Activated T-helper 1 cell treated with anti-CD3 and anti-CD28 coated beads, Interleukin-12 subunit alpha, Interleukin-12 subunit beta, Interleukin-2, Interleukin-4 antibody, amounts not matched to agents 30 ng/mL and 10 ng/mL and 1 ng/mL, durations not matched to agents 14 hours and 24 hours and 36 hours (primary cell): ENCODE results near the gene CNDP1. TPM values are rescaled to one million over a fixed set of nuclear protein-coding genes. Genes with fewer than 3 reads are reported as not detected.

ENCODE experiments used
- DNase-seq: peaks from one replicate; pipeline ENCODE4 v3.0.0; 2021; ENCODE audit warnings: low spot score
- H3K27ac Mint-ChIP-seq: one replicate; pipeline ENCODE4 v1.8.0; 2021; ENCODE audit warnings: mild to moderate bottlenecking, mixed read lengths
- H3K27me3 Mint-ChIP-seq: one replicate; pipeline ENCODE4 v1.8.0; 2022; ENCODE audit warnings: mild to moderate bottlenecking, moderate library complexity, mixed read lengths; ENCODE audit not compliant: insufficient read depth
- H3K36me3 Mint-ChIP-seq: one replicate; pipeline ENCODE4 v1.8.0; 2021; ENCODE audit warnings: low read depth, mixed read lengths
- H3K4me1 Mint-ChIP-seq: one replicate; pipeline ENCODE4 v1.8.0; 2021; ENCODE audit warnings: low read depth, mixed read lengths
- H3K4me3 Mint-ChIP-seq: one replicate; pipeline ENCODE4 v1.8.0; 2021; ENCODE audit warnings: mild to moderate bottlenecking, moderate library complexity, mixed read lengths
- H3K9me3 Mint-ChIP-seq: one replicate; pipeline ENCODE4 v1.8.0; 2021; ENCODE audit warnings: mixed read lengths
- intact Hi-C: fragments of 100-400 bp; cut with micrococcal nuclease; formaldehyde crosslinking; loops from one replicate; pipeline ENCODE4 v1.15.1; 2024
- total RNA-seq: library from RNA; stranded (reverse); gene quantifications from 2 replicates; pipeline ENCODE4 v1.2.3, GENCODE V29; 2022

Gene CNDP1
- total RNA-seq, 1 donor from 2014 or later: not detected

DNA sequence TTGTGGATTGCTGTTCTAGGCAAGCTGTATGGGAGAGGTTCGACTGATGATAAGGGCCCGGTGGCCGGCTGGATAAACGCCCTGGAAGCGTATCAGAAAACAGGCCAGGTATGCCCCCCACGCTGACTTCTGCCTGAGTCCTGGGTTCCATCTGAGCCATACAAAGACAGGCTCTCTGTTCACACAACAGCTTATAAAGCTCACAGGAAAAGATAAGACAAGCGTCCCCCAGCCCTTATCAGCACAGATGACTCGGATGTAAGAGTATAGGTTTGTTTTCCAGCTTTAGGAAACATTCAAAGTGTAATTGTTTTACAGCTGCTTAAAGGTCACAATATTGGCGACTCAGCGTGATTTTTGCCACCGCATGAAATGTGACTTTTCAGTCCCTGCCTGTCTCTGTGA, 25.5 kb upstream of the CNDP1 start:
- Mint-ChIP-seq H3K27ac (no peak overlapping the region), H3K9me3 (no peaks in the 10 kb centered on the region), H3K4me1 (peaks cover 12% of the 10 kb centered on the region), H3K4me3 (no peak overlapping the region), H3K27me3 (no peaks in the 10 kb centered on the region), H3K36me3 (peaks cover 55% of the 10 kb centered on the region)
- no peak for DNase-seq
- intact Hi-C loops: no loop called here

DNA sequence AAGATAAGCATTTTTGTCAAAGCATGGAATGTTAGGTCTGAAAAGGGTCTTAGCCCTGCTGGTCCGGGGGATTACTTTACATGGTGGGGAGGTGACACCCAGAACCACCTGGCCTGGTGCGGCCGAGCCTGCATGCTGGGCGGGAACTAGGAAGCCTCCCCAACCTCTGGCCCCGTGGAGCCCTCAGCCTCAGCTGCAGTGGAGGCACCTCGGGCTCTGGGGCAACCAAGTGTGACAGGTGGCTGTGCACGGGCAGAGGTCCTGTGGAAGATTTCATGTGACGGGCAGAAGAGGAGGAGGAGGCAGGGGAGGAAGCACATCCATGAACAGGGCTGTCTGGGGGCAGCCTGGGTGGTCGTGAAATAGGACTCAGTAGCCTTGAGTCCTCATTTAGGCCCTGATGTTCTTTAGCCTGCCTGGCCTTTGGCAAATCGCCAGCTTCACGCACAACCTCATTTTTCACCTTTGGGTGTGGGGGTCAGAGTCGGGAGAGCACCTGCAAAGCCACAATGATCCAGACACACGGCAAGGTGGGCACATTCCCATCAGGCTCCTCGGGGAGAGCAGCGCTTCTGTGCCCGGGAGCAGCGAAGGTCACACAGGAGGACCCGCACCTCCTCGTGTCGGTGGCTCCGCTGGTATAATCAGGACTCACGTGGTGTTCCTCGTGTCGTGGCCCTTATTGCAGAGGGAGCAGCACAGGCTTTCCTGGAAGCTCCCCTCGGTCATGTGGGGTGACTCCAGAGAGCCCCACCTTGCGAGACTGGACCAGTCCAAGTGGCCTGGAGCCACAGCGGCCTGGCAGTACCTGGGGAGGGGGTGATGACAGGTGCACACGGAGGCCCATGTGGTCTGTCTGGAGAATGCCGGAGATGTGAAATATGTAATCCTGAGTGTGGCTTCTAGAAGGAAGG, 24.2 kb upstream of the CNDP1 start:
- H3K36me3 Mint-ChIP-seq: peaks cover 60% of the 10 kb centered on the region
- H3K27ac Mint-ChIP-seq: no peak overlapping the region
- no peak for DNase-seq
- no peaks in the 10 kb centered on the region for H3K9me3 Mint-ChIP-seq
- H3K27me3 Mint-ChIP-seq: no peaks in the 10 kb centered on the region
- intact Hi-C loops: no loop called here
- H3K4me3 Mint-ChIP-seq: no peak overlapping the region
- peaks cover 20% of the 10 kb centered on the region for H3K4me1 Mint-ChIP-seq

DNA sequence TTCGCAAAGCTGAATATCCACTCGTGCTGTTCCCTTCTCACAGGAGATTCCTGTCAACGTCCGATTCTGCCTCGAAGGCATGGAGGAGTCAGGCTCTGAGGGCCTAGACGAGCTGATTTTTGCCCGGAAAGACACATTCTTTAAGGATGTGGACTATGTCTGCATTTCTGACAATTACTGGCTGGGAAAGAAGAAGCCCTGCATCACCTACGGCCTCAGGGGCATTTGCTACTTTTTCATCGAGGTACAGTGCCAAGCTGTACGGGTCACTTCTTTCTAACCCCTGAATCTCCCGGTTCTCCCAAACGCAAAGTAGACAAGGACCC, 23.6 kb upstream of the CNDP1 start:
- H3K36me3 Mint-ChIP-seq: peaks cover 57% of the 10 kb centered on the region
- H3K9me3 Mint-ChIP-seq: no peaks in the 10 kb centered on the region
- H3K4me1 Mint-ChIP-seq: peaks cover 20% of the 10 kb centered on the region
- H3K27ac Mint-ChIP-seq: no peak overlapping the region
- intact Hi-C loops: no loop called here
- no peak overlapping the region for H3K4me3 Mint-ChIP-seq
- DNase-seq: no peak
- H3K27me3 Mint-ChIP-seq: no peaks in the 10 kb centered on the region

- peaks cover 56% of the 10 kb centered on the region for H3K36me3 Mint-ChIP-seq
- intact Hi-C loops: no loop called here
- peaks cover 14% of the 10 kb centered on the region for H3K4me1 Mint-ChIP-seq
- no peak overlapping the region for H3K4me3 Mint-ChIP-seq
- no peak overlapping the region for H3K27ac Mint-ChIP-seq
- no peaks in the 10 kb centered on the region for H3K9me3 Mint-ChIP-seq
- no peak for DNase-seq
- no peaks in the 10 kb centered on the region for H3K27me3 Mint-ChIP-seq
These were observed 22.5 kb upstream of the CNDP1 start for GRCh38 chr18:74511823-74512222.

DNA sequence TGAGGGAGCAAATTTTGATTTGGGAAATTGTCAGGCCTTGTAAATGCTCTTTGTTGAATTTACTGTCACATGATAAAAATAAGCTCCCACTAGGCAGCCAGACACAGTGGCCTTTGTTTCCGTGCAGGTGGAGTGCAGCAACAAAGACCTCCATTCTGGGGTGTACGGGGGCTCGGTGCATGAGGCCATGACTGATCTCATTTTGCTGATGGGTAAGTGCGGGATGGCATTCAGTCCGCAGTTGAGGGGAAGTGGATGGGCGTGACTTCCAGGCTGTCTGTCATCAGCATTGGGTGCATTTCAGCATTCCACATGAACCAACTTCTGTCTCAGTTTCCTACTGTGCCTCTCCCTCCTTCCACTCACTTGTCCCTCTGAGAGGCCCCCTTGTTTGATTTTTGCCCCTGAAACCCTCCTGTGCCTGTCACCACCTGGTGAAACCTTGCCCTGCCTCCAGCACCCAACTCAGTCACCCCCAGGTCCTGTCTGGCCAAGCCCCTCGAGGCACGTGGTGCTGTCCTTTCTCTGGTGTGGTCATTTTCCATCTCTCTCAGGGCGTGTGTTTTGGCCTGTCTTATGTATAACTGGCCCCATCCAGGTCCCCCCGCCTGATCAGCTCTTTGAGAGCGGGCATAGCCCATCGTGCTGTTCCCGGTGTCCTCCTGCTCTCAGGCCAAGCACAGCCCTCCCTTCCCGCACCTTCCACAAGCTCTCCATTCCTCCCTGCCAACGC, 21.8 kb upstream of the CNDP1 start:
- Mint-ChIP-seq H3K4me1 (peaks cover 8% of the 10 kb centered on the region), H3K9me3 (no peaks in the 10 kb centered on the region), H3K27ac (no peak overlapping the region), H3K4me3 (no peak overlapping the region), H3K36me3 (peaks cover 54% of the 10 kb centered on the region), H3K27me3 (no peaks in the 10 kb centered on the region)
- no peak for DNase-seq
- intact Hi-C loops: no loop called here

DNA sequence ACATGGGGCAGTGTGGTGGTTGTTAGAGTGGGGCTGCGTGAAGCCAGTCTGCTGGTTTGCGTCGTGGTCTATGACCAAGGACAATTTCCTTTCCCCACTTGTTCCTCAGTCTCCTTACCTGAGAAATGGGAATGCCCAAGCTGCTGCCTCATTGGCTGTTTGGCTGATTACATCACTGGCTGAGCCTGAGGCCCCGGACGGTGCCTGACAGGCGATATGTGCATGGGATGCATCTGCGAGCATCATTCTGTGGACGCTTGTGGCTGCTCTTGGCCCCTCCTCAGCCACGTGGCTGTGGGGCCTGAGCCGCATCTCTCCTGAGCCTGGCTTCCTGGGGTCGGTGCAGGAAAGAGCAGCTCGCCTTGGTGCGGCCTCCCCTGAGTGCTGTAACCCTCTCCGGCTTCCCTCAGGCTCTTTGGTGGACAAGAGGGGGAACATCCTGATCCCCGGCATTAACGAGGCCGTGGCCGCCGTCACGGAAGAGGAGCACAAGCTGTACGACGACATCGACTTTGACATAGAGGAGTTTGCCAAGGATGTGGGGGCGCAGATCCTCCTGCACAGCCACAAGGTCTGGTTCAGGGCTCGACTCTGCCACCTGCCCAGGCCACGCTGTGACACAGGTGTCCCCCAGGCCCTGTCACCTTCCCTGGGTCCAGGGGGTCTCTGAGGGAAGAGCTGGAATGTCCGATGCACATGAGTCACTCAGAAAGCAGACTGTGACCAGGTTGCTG, 21.0 kb upstream of the CNDP1 start:
- intact Hi-C loops: no loop called here
- Mint-ChIP-seq H3K4me1 (peaks cover 8% of the 10 kb centered on the region), H3K9me3 (no peaks in the 10 kb centered on the region), H3K36me3 (peaks cover 49% of the 10 kb centered on the region), H3K4me3 (no peak overlapping the region), H3K27ac (no peak overlapping the region), H3K27me3 (no peaks in the 10 kb centered on the region)
- DNase-seq: no peak

DNA sequence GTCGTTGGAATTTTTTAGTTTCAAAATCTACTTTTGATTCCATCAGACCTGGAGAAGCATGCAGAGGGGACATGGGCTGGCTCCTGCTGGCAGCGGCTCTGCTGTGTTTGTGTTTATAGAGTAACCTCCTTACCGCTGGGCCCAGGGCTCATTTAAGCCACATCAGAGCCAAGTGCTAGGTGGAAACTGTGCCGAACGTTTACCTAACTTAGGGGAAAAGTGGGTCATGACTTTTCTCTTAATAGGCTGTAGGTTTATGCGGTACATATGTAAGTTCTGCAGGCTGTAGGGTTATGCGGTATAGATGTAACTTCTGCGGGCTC, 20.5 kb upstream of the CNDP1 start:
- intact Hi-C loops: no loop called here
- Mint-ChIP-seq H3K9me3 (no peaks in the 10 kb centered on the region), H3K27me3 (no peaks in the 10 kb centered on the region), H3K4me1 (peaks cover 8% of the 10 kb centered on the region), H3K27ac (no peak overlapping the region), H3K4me3 (no peak overlapping the region), H3K36me3 (peaks cover 45% of the 10 kb centered on the region)
- no peak for DNase-seq

DNA sequence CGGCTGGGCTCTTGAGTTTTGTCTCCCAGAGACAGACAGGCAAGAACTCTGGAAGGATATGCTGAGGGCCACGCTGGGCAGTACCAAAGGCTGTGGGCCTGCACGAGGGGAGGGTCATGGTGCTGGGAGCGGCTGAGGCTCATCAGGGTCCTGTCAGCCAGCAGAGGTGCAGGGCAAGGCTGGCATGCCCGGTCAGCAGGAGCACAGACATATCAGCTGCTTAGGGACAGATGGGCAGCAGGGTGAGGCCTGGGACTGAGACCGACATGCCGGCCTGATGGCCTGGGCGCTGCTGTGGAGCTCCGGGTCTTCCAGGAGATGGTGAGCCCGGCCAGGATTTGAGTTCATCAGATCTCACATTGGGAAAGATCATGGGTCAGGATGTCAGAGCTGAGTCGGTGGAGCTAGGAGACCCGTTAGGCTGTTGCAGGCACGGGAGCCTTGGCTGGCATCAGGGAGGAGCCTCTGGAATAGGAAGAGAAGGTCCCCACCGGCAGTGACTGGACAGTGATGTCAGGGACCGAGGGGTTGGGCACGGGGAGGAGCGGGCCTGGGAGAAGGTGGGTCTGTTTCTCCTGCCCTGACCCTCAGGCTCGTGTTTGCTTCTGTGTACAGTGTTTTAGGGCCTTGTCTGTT, 19.3 kb upstream of the CNDP1 start:
- no peaks in the 10 kb centered on the region for H3K27me3 Mint-ChIP-seq

DNA sequence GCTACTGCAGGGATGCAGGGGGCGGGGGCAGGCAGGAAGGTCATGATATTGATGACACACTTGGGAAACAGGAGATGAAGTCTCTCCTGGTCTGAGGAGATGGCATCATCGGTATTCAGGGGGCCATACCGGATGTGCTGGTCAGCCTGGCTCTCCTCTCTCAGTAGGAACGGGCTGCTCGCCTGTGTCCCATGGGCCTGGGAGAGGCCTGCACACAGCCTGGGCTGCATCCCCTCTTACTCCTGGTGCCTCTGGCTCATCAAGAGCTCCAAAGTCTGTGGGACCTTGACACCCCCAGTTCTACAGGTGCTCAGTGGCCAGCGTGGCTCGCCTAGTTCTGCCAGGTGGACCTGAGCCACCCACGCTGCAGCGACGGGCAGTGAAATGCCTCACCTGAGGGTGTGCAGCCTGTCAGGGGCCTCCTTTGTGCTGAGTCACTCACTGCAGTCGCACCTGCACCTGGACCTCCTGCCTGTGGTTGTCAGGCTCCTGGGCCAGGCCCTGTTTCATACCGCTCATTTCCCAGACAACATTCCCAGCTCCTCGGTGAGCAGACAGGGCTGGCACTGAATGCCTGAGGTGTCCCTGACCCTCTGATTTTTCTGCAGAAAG, 18.6 kb upstream of the CNDP1 start:
- intact Hi-C loops: no loop called here
- Mint-ChIP-seq H3K27me3 (no peaks in the 10 kb centered on the region), H3K27ac (no peak overlapping the region), H3K4me3 (no peak overlapping the region), H3K4me1 (peaks cover 8% of the 10 kb centered on the region), H3K9me3 (no peaks in the 10 kb centered on the region), H3K36me3 (peaks cover 45% of the 10 kb centered on the region)
- DNase-seq: no peak

More for the DNA sequence above, 19.3 kb upstream of the CNDP1 start:
- peaks cover 8% of the 10 kb centered on the region for H3K4me1 Mint-ChIP-seq
- no peak for DNase-seq
- intact Hi-C loops: no loop called here
- peaks cover 45% of the 10 kb centered on the region for H3K36me3 Mint-ChIP-seq
- H3K4me3 Mint-ChIP-seq: no peak overlapping the region
- H3K9me3 Mint-ChIP-seq: no peaks in the 10 kb centered on the region
- H3K27ac Mint-ChIP-seq: peak overlapping the region; percentile 34

DNA sequence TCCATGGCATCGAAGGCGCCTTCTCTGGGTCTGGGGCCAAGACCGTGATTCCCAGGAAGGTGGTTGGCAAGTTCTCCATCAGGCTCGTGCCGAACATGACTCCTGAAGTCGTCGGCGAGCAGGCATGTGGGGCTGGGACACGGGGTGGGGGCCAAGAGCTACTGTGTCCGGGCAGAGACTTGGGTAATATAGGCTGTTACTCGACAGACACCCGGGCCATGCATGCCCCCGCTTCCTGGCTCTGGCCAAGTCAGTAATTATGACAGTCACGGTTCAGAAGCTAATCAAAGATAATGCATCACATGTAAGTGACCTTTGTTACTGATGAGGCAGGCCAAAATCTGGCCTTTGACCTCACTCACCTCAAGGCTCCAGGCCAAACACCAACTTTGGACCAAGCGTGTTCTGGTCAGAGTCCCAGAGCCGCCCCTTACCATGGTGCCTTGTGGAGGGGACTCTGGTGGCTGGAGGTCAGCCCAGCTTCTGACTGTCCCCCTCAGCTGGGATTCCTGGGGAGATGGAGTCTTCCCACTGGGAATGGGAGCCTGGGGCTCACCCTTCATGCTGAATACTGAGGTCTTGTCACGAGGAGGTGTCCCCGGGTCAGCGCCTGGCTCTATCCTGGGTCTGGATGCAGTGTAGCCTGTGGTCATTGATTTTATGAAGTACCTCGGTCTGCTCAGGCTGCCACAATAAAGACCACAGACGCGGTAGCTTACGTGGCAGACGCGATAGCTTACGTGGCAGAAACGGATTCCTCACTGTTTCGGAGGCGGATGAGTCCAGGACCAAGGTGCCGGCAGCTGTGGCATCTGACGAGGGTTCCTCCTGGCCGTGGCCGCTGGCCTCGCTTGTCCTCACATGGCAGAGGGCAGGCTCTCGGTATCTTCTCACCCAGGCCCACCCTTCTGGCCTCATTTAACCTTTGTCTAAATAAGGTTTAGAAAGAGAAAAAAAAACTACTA, 17.7 kb upstream of the CNDP1 start:
- no peaks in the 10 kb centered on the region for H3K9me3 Mint-ChIP-seq
- no peaks in the 10 kb centered on the region for H3K27me3 Mint-ChIP-seq
- H3K36me3 Mint-ChIP-seq: peaks cover 49% of the 10 kb centered on the region
- DNase-seq: no peak
- H3K4me1 Mint-ChIP-seq: peaks cover 8% of the 10 kb centered on the region
- intact Hi-C loops: no loop called here
- H3K27ac Mint-ChIP-seq: no peak overlapping the region
- no peak overlapping the region for H3K4me3 Mint-ChIP-seq

DNA sequence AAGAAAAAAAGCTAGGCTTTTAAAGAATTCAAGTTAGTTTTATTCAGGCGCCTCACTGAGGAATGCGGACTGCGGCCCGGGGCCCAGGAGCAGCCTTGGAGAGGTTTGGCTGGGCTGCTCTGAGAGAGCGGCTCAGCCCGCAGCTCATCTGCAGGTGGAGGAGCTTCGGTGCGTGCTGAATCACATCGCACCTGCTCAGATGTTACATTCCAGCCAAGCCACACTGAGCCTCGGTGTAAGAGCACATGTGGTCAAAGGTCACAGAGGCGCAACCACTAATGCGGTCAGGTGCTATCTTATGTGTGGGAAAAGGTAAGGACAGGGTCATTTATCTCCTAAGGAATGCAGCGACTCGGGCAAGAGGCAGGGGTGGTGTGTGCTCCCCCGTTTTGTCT, 17.1 kb upstream of the CNDP1 start:
- Mint-ChIP-seq H3K4me1 (peaks cover 8% of the 10 kb centered on the region), H3K27ac (no peak overlapping the region), H3K9me3 (no peaks in the 10 kb centered on the region), H3K27me3 (no peaks in the 10 kb centered on the region), H3K36me3 (peaks cover 50% of the 10 kb centered on the region), H3K4me3 (no peak overlapping the region)
- intact Hi-C loops: no loop called here
- DNase-seq: no peak
